ENCODE data around the gene PCF11. TPM values are rescaled to one million over a fixed set of nuclear protein-coding genes. Genes with fewer than 3 reads are reported as not detected.
A peak's percentile ranks its signal among the peaks of the same experiment; 100 is the strongest.

PCF11 gene
- total RNA-seq, 1 experiment from 2014 or later, result 52.9 TPM

DNA sequence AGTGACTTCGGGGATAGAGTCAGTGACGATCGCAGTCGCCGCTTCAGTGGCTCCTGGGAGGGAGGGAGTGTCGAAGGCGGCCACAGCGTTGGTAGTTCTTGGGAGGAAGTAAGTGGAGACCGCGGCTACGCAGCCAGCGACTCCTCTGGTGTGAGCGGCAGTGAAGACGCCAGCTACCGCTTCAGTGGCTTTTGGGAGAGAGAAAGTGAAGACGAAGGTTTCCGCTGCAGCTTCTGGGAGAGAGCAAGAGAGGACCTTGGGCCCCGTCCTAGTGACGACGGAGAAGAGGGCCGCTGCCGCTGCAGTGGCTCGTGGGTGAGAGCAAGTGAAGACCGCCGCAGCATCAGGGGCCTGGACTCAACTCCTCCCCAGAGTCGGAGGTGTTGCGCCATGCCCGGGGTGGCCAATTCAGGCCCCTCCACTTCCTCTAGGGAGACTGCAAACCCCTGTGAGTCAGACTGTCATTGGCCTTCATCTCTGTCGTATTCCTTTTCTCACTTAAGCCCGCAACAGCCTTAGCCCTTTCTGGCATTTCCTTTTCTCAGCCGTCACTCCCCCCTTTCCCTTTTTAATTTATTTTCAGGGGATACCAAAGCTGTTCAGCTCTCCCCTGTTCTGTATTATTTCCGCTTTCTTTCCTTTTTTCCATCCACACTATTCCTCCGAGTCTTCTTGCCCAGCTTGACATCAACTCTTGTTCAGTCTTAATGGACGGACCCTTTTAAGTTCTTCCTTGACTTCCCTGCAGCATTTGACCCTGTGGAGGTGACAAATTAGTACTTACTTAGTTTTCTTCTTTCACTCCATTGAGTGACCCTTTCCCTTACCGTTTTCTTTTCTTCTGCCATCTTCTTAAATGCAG is 37.6 kb downstream of the PCF11 start:
- peak; percentile 55 to 80 for DNase-seq
- TF ChIP-seq, protein P1, sequence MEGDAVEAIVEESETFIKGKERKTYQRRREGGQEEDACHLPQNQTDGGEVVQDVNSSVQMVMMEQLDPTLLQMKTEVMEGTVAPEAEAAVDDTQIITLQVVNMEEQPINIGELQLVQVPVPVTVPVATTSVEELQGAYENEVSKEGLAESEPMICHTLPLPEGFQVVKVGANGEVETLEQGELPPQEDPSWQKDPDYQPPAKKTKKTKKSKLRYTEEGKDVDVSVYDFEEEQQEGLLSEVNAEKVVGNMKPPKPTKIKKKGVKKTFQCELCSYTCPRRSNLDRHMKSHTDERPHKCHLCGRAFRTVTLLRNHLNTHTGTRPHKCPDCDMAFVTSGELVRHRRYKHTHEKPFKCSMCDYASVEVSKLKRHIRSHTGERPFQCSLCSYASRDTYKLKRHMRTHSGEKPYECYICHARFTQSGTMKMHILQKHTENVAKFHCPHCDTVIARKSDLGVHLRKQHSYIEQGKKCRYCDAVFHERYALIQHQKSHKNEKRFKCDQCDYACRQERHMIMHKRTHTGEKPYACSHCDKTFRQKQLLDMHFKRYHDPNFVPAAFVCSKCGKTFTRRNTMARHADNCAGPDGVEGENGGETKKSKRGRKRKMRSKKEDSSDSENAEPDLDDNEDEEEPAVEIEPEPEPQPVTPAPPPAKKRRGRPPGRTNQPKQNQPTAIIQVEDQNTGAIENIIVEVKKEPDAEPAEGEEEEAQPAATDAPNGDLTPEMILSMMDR (conservative IDR thresholded peaks at IDR 0.05), result no peak
- TF ChIP-seq EZH2 (IDR thresholded peaks at IDR 0.05; ENCODE audit: low read depth), result no peak
- peaks cover 29% of the 10 kb centered on the region; the same call in 1 of the 2 replicates for H3F3A ChIP-seq (ENCODE audit: insufficient read depth, low read depth)
- H3K9me2 ChIP-seq (ENCODE audit: insufficient read depth), result no peaks in the 10 kb centered on the region
- H3K27ac ChIP-seq, result peak overlapping the region; percentile 42
- no peaks in the 10 kb centered on the region for H3K27me3 ChIP-seq (ENCODE audit: insufficient read depth, low read depth)
- H3K4me1 ChIP-seq (replicated peaks; ENCODE audit: insufficient read depth), result peaks cover 32% of the 10 kb centered on the region
- H3K4me3 ChIP-seq, result peak overlapping the region; percentile 72
- H3K9me3 ChIP-seq (ENCODE audit: insufficient read depth, low read depth), result no peaks in the 10 kb centered on the region
- intact Hi-C loops (cut with micrococcal nuclease; ENCODE audit: unreplicated experiment), result loop anchor here (10.0 kb wide), 1 partner anchor 90 kb away; the partner anchor contains the start of gene CCDC90B
- BruUV-seq (replicated peaks), result no TSS peak
- CTCF ChIA-PET, result no interaction called here
- peak overlapping the region; percentile 93 for H3K4me2 ChIP-seq
- H2AFZ ChIP-seq, result peak overlapping the region; percentile 87
- H4K20me1 ChIP-seq (ENCODE audit: insufficient read depth), result no peaks in the 10 kb centered on the region
- peaks cover 43% of the 10 kb centered on the region for H3K79me2 ChIP-seq (ENCODE audit: low read depth)
- POLR2A ChIA-PET (ENCODE audit: unreplicated experiment), result interaction anchor here (0.7 kb wide), 1 partner anchor 92 kb away, joined by 6 read pairs; the partner anchor contains the start of gene CCDC90B
- peaks cover 26% of the 10 kb centered on the region for H3K36me3 ChIP-seq (ENCODE audit: low read depth)

DNA sequence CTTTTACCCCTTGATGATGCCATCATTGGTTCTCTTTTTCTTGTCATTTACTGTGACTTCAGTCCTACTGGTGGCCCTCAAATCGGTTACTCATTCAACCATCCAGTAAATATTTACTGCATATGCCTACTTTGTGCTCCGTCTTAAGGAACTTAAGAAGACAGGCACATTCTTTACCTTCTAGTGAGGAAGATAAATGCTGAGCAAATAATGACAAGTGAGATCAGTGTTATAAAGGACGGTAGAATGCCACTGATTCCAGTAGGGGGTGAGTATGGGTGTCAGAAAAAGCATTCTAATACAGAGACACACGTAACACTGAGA is 38.2 kb downstream of the PCF11 start:
- no peak for TF ChIP-seq EZH2 (IDR thresholded peaks at IDR 0.05; ENCODE audit: low read depth)
- H3K27me3 ChIP-seq (ENCODE audit: insufficient read depth, low read depth), result no peaks in the 10 kb centered on the region
- H4K20me1 ChIP-seq (ENCODE audit: insufficient read depth), result no peaks in the 10 kb centered on the region; the same call in 1 of the 2 replicates
- intact Hi-C loops (cut with micrococcal nuclease; ENCODE audit: unreplicated experiment), result loop anchor here (10.0 kb wide), 1 partner anchor 90 kb away; the partner anchor contains the start of gene CCDC90B
- H3K36me3 ChIP-seq (ENCODE audit: low read depth), result peaks cover 25% of the 10 kb centered on the region
- H3K4me3 ChIP-seq, result peak overlapping the region; percentile 72
- peaks cover 29% of the 10 kb centered on the region; the same call in 1 of the 2 replicates for H3F3A ChIP-seq (ENCODE audit: insufficient read depth, low read depth)
- CTCF ChIA-PET, result no interaction called here
- H3K9me3 ChIP-seq (ENCODE audit: insufficient read depth, low read depth), result no peaks in the 10 kb centered on the region
- peaks cover 43% of the 10 kb centered on the region for H3K79me2 ChIP-seq (ENCODE audit: low read depth)
- peak overlapping the region; percentile 93 for H3K4me2 ChIP-seq
- peak overlapping the region; percentile 87 for H2AFZ ChIP-seq
- peak overlapping the region; percentile 42; the same call in 1 of the 2 replicates for H3K27ac ChIP-seq
- no TSS peak for BruUV-seq (replicated peaks)
- H3K9me2 ChIP-seq (ENCODE audit: insufficient read depth), result no peaks in the 10 kb centered on the region
- peaks cover 32% of the 10 kb centered on the region for H3K4me1 ChIP-seq (replicated peaks; ENCODE audit: insufficient read depth)
- POLR2A ChIA-PET (ENCODE audit: unreplicated experiment), result no interaction called here
- no peak for DNase-seq

DNA sequence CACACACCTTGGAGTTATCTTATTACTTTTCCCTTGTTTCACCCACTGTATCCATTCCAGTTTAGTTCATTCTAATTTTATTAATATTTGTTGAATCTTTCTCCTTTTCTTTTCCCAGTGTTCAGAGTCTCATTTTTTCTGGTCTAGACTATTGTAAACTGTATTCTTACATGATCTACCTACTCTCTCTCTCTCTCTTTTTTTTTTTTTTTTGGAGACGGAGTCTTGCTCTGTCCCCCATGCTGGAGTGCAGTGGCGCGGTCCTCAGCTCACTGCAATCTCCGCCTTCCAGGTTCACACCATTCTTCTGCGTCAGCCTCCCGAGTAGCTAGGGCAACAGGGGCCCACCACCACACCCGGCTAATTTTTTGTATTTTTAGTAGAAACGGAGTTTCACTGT is 38.7 kb downstream of the PCF11 start:
- Histone ChIP-seq H3K27ac (no peak overlapping the region), H2AFZ (no peak overlapping the region), H3K4me2 (peak overlapping the region; percentile 93), H3K79me2 (ENCODE audit: low read depth) (peaks cover 43% of the 10 kb centered on the region), H3K36me3 (ENCODE audit: low read depth) (peaks cover 19% of the 10 kb centered on the region), H3F3A (ENCODE audit: insufficient read depth, low read depth) (peaks cover 25% of the 10 kb centered on the region; the same call in 1 of the 2 replicates), H3K27me3 (ENCODE audit: insufficient read depth, low read depth) (no peaks in the 10 kb centered on the region), H4K20me1 (ENCODE audit: insufficient read depth) (no peaks in the 10 kb centered on the region; the same call in 1 of the 2 replicates), H3K9me3 (ENCODE audit: insufficient read depth, low read depth) (no peaks in the 10 kb centered on the region), H3K4me3 (peak overlapping the region; percentile 72; the same call in 1 of the 2 replicates), H3K9me2 (ENCODE audit: insufficient read depth) (no peaks in the 10 kb centered on the region), H3K4me1 (replicated peaks; ENCODE audit: insufficient read depth) (peaks cover 32% of the 10 kb centered on the region)
- DNase-seq, result no peak
- ChIA-PET CTCF (no interaction called here), POLR2A (ENCODE audit: unreplicated experiment) (interaction anchor here (0.7 kb wide), 1 partner anchor 403 kb away, joined by 6 read pairs; no protein-coding TSS in a partner anchor)
- no TSS peak for BruUV-seq (replicated peaks)
- intact Hi-C loops (cut with micrococcal nuclease; ENCODE audit: unreplicated experiment), result loop anchor here (10.0 kb wide), 1 partner anchor 89 kb away; the partner anchor contains the start of gene CCDC90B
- no peak for TF ChIP-seq EZH2 (IDR thresholded peaks at IDR 0.05; ENCODE audit: low read depth)
- TF ChIP-seq, protein P1 (conservative IDR thresholded peaks at IDR 0.05), result no peak

All from PC-9 (cell line).